Kidney glomerular epithelial cell (primary cell): Measurements from ENCODE around the gene COIL.

Experiments used
- DNase-seq: peaks from one replicate; lab custom pipeline; 2025; lab: John Stamatoyannopoulos, UW

Gene COIL

GRCh38 chr17:56935461-56935860, 25.4 kb downstream of the COIL start:
- no peak for DNase-seq

GRCh38 chr17:56934280-56934679, 26.6 kb downstream of the COIL start:
- no peak for DNase-seq

- DNase-seq: no peak
Observed at GRCh38 chr17:56933868-56934267, 27.0 kb downstream of the COIL start.

- DNase-seq: no peak
Observed at GRCh38 chr17:56933151-56933745, 27.6 kb downstream of the COIL start.

GRCh38 chr17:56930739-56931337, 30.0 kb downstream of the COIL start:
- DNase-seq: no peak

- no peak for DNase-seq
Observed at GRCh38 chr17:56929362-56929969, 31.4 kb downstream of the COIL start.

- no peak for DNase-seq
Observed at GRCh38 chr17:56928586-56928985, 32.3 kb downstream of the COIL start.

GRCh38 chr17:56926704-56927103, 34.1 kb downstream of the COIL start:
- no peak for DNase-seq

GRCh38 chr17:56926270-56926669, 34.6 kb downstream of the COIL start:
- DNase-seq: no peak

- DNase-seq: no peak
Observed at GRCh38 chr17:56925088-56925487, 35.8 kb downstream of the COIL start.

- DNase-seq: no peak
Observed at GRCh38 chr17:56919717-56920116, 41.1 kb downstream of the COIL start.

- DNase-seq: no peak
Observed at GRCh38 chr17:56918916-56919315, 41.9 kb downstream of the COIL start.

GRCh38 chr17:56917559-56918296, 43.1 kb downstream of the COIL start:
- no peak for DNase-seq

GRCh38 chr17:56914581-56915273, 46.1 kb downstream of the COIL start:
- DNase-seq: no peak

GRCh38 chr17:56913867-56914580, 46.8 kb downstream of the COIL start, which contains the start of gene TRIM25:
Gene TRIM25 (minus strand): TSS chr17:56914049. CDS start chr17:56913988, 61 bp downstream.
- DNase-seq: peak; percentile 60

- no peak for DNase-seq
Observed at GRCh38 chr17:56913353-56913866, 47.4 kb downstream of the COIL start.

- DNase-seq: no peak
Observed at GRCh38 chr17:56913000-56913311, 47.9 kb downstream of the COIL start.

GRCh38 chr17:56912105-56912999, 48.5 kb downstream of the COIL start:
- DNase-seq: no peak

- DNase-seq: no peak
Observed at GRCh38 chr17:56910509-56911235, 50.2 kb downstream of the COIL start.
